HG03135 (cell line): ENCODE data around the gene UBE2J2.

Source experiments
- ATAC-seq: cut with Tn5 transposase; IDR thresholded peaks from one replicate; pipeline ENCODE4 v1.9.1; 2021; ENCODE audit warnings: mild to moderate bottlenecking, moderate library complexity; ENCODE audit not compliant: unreplicated experiment

The UBE2J2 gene

DNA sequence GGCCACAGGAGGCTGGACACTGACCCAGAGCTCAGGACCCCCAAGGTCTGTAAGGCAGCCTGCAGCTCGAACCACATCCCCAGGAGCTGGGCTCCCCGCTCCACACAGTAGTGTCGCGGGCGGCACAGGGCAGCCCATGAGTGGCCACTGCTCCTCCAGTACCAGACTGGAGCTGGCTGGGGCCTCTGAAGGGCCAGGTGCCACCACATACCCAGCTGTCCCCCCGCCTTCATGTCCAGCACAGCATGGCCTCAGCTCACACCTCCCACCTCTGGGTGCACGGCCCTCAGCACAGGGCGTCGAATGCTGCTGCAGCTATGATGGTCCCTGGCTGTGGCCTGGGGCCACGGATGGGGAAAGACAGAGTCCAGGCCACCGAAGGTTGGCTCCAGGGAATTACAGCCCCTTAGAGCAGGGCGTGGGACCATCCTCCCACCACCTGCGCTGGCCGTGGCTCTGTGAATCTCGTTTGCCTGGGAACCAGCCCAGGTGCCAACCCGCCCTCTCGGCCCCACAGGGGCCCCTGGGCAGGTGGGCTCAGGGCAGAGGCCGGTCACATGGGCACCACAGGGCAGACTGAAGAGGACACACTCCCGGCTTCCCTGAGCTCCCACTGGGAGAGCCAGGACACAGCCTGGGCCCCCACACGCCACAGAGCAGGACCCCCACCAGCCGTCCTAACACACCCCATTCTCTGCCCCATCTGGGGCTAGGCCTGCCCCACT is 57.6 kb downstream of the UBE2J2 start:
- no peak for ATAC-seq

DNA sequence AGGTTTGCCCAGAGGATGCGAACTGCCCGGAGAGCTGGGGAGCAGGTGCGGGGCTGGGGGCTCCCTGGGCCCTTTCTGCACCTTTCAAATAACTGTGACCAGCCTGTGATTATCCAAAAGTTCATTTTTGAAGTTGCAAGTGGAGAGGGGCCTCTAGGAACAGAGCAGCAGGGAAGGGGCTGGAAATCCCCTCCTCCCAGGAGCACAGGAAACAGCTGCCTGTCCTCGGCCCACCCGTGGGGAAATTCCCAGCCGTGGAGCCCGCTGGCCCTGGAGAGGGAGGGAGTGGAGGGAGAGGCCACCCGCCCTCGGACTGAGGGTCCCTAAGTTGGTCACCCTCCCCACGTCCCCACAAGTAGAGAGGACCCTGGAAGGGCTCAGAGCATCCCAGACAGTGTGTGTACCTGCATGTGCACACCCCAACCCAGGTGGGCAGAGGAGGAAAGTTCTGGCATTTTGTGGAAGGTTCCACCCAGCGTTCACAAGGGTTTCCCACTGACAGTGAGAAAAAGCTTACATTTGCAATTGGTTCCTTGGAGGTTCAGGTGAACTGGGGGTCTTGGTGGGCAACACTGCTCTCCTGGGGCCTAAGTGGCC is 58.5 kb downstream of the UBE2J2 start:
- no peak for ATAC-seq

DNA sequence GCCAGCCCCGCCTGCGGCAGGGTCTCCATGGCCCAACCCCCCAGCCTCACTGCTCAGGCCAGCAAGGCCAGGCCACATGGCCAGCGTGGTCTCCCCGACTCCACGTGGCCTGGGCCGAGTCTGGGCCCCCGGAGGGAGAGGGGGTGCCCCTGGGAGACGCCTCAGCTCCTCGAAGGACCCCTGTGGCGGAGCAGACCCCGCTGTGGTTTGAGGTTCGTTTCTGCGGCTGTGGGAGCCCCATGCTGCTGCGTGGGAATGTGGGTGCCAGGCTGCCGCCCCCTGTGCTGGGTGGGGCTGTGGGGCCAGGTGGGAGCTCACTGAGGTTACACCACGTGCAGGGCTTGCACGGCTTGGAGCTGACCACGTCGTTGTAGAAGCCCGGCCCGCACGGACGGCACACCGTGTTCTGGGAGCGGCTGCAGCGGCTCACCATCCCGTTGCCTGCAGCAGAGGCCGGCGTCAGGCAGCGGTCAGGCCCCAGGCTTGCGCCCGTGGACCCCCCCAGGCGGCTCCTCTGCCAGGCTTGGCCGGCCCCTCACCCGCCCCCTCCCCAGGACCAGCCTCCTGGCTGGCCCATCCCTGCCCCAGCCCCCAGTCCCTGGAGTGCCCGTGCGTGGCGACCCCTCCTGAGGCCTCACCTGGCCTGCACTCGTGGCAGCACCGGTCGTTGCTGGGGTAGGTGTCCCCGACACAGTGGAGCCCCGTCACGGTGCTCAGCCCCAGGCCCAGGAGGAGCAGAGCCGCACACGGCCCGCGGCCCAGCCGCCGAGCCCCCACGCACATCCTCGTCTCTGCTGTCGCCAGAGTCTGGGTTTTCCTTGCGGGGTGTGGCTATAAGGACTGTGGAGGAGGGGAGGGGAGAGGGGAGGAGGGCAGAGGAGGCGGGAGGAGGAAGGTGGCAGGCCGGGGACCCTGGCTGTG is 60.0 kb downstream of the UBE2J2 start, which contains the start of gene TNFRSF4:
TNFRSF4 (minus strand) TSS at position 809 of the 921 bp plus-strand sequence; CDS start at position 783, 26 bp downstream.
- no peak for ATAC-seq

DNA sequence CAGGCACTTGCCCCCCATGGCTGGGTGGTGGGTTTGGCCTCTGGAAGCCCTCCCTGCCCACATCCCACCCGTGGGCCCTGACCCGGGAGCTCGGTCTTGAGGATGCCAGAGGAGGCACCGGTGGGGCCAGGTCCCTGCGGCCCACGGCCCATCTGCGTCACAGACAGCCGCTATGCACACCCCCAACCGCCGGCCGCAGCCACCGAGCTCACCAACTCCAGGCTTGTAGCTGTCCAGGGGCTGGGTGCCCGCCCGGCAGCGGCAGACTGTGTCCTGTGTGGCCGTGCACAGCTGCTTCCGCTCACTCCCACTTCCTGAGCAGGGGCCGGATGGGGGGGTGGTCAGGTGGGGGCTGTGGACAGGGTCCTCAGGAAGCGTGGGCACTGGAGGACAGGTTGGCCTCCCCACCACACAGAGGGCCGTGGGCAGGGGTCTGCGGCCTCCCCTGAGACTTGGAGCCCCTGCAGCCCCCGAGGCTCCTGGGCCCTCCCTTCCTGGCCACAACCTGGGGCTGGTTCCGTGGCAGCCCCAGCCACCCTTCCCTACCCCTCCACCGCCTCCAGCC is 60.8 kb downstream of the UBE2J2 start:
- no peak for ATAC-seq

DNA sequence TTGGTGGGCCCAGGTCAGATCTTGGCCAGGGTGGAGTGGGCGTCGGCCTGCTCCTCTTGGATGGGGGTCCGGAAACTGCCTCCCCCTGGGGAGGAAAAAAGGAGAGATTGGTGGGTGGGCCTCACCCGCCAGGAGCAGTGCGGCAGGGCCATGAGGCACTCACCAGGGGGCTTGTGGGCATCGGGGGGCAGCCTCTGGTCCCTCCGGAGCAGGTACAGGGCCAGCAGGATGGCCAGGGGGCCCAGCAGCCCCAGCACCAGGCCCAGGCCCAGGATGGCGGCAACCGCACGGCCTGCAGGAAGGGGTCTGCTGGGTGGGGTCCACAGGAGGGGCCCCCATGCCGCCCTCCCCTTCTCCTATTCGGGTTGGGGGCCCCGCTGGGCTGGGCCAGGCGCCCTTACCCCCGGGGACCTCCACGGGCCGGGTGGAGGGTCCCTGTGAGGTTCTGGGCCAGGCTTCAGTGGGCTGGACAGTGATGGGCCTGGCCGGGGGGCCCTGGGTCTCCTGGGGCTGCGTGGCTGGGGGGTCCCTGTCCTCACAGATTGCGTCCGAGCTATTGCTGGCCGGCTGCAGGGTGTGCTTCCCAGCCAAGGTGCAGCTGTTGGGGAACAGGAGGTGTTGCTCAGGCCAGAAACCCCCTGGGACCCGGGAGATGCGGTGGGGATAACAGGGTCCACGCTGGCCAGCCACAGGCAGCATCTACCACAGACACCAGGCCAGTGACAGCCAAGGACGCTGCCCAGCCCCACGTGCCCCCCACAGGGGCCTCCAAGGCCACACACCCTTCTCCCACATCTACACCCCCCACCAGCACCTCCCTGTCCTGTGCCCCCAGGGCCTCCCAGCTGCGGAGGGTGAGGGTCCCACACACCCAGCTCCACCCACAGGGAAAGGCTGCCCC is 61.9 kb downstream of the UBE2J2 start:
- no peak for ATAC-seq

DNA sequence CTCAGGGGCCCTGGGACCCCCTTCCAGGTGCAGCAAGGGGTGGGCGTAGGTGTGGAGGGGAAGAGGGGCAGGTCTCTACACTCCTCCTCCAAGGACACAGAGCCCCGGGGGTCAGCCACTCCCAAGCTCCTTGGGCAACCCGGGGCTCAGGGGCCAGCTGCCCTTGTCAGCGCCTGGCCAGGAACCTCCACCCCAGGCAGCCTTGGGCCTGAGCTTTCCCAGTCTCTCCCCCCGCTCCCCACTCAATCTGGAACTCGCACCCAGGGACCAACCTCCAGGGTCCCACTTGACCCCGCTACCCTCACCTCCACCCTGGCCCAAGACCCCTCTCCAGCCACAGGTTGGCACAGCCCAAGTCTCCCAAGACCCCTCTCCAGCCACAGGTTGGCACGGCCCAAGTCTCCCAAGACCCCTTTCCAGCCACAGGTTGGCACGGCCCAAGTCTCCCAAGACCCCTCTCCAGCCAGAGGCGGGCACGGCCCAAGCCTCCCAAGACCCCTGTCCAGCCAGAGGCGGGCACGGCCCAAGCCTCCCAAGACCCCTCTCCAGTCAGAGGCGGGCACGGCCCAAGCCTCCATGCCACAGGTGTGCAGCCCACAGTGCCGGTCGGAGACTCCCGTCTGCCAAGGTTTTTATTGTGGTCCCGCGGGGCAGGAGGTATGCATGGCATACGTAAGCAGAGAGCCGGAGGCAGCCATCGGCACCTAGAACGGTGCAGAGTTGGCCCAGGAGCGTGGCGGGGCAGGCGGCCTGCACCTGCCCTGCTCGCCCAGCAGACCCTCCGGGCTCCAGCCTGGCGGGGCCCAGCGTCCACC is 62.7 kb downstream of the UBE2J2 start:
- ATAC-seq: no peak

DNA sequence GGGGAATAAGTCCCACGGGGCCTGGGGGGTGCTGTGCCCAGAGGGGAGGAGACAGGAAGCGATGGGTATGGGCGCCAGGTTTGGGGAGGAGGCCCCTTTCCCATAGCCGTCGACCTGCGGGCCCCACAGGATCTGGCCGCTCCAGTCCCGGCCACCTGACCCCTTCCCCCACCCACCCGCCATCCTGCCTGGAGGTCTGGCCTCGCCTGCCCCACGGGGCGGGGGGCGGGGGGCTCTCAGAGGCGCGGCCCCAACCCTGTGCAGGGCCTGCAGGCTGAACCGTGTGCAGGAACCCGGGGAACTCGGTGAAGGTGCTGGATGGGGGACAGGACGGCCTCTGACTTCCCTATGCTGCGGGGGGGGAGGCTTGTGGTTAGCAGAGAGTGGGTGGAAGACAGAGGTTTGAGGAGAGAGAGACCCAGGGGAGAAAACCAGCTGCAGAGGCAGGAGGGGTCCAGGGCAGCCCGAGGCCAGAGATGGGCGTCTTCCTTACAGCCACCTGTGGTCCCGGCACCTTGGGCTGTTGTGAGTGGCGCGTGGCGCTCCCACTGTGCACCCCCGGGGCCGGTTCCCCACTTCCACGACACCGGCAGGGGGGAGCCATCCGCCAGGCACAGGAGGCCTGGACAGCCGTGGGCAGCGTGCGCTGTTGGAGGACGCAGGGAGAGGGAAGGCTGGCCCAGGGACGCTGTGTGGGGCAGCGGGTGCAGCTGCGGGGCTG is 64.8 kb downstream of the UBE2J2 start:
- no peak for ATAC-seq

DNA sequence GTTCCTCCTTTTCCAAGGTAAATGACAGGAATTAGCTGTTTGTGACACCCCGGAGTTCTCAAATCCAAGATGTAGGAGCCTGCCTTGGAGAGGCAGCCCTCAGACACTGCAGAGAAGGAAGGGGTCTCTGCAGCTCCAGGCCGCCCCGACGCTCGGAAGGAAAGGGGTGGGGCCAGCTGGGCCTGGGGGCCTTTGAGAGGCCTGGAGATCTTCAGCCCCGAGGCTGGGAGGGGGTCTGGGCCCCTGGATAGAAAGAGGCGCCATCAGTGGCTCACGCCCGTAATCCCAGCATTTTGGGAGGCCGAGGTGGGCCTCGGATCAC is 66.1 kb downstream of the UBE2J2 start:
- no peak for ATAC-seq

DNA sequence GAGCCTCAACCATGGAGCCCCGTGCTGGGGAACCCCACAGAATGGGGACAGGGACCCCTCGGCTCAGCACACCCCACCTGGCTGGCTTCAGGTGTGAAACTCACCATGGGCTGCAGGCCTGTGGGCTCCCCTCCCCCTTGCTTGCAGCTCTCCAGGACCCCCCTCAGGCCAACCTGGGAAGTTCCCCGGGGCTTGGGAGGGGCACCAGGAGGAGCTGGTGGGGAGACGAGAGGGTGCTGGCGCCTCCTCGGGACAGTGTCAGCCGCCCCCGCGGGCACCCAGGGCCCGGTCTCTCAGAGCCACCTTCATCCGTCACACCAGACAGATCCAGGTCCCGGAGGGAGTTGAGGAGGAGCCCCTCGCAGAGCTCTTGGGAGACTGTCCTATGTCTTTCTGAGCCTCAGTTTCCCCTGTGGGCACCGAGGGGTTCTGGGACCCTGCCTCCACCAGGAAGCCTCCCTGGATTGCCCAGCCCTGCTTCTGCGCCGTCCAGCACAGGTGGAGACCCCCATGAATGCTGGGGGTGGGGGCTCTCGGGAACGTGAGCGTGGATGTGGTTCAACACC is 66.6 kb downstream of the UBE2J2 start:
- ATAC-seq: no peak

DNA sequence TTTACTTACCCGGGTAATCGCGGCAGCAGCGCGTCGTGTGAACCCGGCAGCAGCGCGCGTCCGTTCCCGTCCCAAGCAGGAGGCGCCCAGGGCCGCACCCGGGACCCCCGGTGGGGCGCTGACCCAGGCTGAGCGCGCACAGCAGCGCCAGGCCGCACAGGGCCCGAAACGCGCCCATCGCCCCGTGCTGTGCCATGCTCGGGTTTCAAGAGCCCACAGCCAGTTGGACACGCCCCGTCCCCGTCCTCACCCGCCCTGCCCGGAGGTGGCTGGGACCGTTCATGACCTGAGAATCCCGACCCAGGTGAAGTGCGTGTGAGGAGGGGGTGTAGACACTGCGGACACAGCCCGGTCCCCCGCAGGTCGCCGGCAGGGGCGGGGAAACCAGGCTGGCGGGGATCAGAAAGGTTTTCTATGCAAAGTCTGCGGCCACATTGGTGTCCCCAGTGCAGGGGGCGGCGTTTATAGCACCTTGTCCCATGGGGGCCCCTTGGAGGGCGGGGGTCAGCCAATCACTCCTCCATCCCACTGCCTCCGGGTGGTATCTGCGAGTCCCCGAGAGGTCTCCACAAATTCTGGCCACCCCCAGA is 67.2 kb downstream of the UBE2J2 start, which contains the start of gene TNFRSF18:
TNFRSF18 (minus strand) TSS at position 217 of the 590 bp plus-strand sequence; CDS start at position 196, 21 bp downstream.
- no peak for ATAC-seq

DNA sequence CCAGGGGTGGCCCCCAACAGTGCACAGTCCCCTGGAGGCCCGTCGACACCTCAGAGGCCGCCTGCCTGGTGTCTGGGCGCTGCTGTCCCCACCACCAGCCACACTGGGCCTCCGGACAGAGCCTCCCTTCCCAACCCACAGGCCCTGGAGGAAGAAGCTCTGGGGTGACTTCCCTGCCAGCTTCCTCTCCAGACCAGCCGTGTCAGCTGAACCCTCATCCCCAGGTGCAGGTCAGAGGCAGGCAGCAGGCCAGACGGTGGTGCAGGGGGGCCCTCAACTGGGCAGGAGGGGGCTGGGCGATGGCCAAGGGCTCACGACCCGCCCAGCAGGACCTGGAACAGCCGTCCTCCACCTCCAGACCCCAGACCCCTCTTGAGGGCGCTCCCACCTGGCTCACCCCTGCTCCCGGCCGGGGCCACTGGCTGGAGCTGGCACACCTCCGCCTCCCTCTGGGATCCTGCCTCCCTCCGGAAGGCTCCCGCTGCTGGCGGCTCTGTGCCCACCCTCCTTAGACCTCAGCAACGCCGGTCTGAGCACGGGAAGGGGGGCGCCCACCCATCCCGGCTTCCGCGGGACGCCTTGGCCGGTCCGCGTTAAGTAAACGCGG is 67.8 kb downstream of the UBE2J2 start:
- no peak for ATAC-seq

DNA sequence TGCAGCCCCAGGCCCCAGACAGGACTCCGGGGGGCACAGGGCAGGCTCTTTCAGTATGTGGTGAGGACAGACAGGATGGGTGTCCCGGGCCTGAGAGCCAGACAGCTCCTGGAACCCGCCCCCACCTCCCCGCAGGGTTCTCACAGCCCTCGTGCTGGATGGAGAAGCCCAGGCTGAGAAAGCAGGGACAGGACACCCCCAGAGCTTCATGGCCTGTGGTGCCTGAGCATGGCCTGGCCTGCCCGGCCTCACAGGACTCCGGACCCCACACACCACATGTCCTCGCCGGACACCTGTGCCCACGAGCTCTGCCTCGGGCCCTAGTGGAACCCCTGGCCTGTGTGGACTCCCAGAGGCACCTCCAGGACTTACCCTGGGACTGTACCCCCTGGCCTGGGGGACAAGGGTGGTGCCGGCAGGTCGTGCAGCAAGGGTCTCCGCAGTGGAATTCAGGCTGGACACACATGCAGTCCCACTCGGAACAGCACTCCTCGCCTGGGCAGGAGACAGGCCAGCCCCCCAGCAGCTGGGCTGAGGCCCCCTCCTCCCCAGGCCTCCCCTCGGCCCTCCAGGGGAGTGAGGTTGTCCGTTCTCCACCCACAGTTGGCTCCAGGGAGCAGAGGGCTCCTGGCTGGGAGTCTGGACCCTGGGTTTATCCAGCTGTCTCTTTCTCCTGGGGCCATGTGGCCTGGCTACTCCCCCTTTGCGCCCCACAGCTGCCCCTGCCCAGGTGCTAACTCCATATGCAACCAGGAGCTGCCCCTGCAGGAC is 68.5 kb downstream of the UBE2J2 start:
- no peak for ATAC-seq

DNA sequence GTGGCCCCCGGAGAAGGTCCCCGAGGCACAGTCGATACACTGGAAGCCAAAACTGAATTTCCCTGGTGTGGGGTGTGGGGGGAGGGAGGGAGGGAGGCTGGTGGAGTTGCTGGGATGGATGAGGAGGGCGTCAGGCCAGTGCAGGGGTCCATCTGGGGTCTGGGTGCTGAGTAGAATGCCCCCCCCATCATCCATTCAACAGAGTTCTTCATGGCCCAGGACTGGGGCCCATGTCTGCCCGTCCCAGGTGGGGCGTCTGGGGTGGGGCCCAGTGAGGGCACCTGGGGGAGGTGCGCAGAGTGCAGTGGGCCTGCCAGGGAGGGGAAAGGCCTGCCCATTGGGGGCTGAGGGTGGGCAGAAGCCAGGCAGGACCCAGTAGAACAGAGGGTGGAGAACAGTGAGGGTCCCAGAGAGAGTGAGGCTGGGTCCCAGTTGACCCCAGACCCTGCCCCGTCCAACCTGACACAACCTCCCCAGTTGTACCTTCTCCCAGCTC is 69.2 kb downstream of the UBE2J2 start:
- no peak for ATAC-seq
